HepG2 (cell line): ENCODE data around the gene PLPPR2. TPM values are rescaled to one million over a fixed set of nuclear protein-coding genes. Genes with fewer than 3 reads are reported as not detected.

ENCODE experiments used
- ATF1 ChIP-seq: IDR thresholded peaks from 2 replicates; pipeline ENCODE4 v1.6.1; 2016; ENCODE audit warnings: mild to moderate bottlenecking, control low read depth
- ELF3 ChIP-seq: IDR thresholded peaks from 2 replicates; pipeline ENCODE4 v1.6.1; 2016; ENCODE audit warnings: missing genetic modification reagents, missing compliant biosample characterization
- EP300 ChIP-seq, 3 experiments: sonication (generic) in 1 of 3; formaldehyde crosslinking in 1 of 3; IDR thresholded peaks; 2 replicates each; pipeline versions ENCODE4 v1.5.1 to v1.6.1; 2011 to 2020; ENCODE audit warnings: low read depth in 2 of 3, low read length in 2 of 3, borderline replicate concordance in 1 of 3, improper control_type of control experiment in 1 of 3, mild to moderate bottlenecking in 1 of 3, missing genetic modification reagents in 1 of 3, moderate library complexity in 1 of 3
- GATA4 ChIP-seq: sonication (generic); IDR thresholded peaks from 2 replicates; pipeline ENCODE4 v1.6.1; 2016; ENCODE audit warnings: antibody characterized with exemption, low read depth, borderline replicate concordance
- GTF3A ChIP-seq: sonication (generic); formaldehyde crosslinking; conservative IDR thresholded peaks from 2 replicates; pipeline ENCODE4 v1.4.0; 2020; ENCODE audit warnings: mild to moderate bottlenecking, missing genetic modification reagents
- HNRNPLL ChIP-seq: fragments of 200-400 bp; formaldehyde crosslinking; IDR thresholded peaks from 2 replicates; pipeline ENCODE4 v1.6.1; 2017; ENCODE audit warnings: mild to moderate bottlenecking, low read depth, low read length; ENCODE audit not compliant: poor library complexity, severe bottlenecking
- MEIS2 ChIP-seq: sonication (generic); formaldehyde crosslinking; IDR thresholded peaks from 2 replicates; pipeline ENCODE4 v1.9.0; 2021; ENCODE audit warnings: mild to moderate bottlenecking, missing genetic modification reagents
- NFE2 ChIP-seq: sonication (generic); formaldehyde crosslinking; IDR thresholded peaks from 2 replicates; pipeline ENCODE4 v1.4.0; 2020; ENCODE audit warnings: missing genetic modification reagents
- POLR2AphosphoS5 ChIP-seq: IDR thresholded peaks from 2 replicates; pipeline ENCODE4 v1.6.1; 2012; ENCODE audit warnings: low read depth, low read length
- SIN3A ChIP-seq: IDR thresholded peaks from 2 replicates; pipeline ENCODE4 v1.6.1; 2011; ENCODE audit warnings: low read depth, mild to moderate bottlenecking, control low read depth, low read length, borderline replicate concordance
- TEAD3 ChIP-seq: optimal IDR thresholded peaks from 2 replicates; pipeline ENCODE3; 2016; ENCODE audit warnings: borderline replicate concordance
- XBP1 ChIP-seq: sonication (generic); formaldehyde crosslinking; IDR thresholded peaks from 2 replicates; pipeline ENCODE4 v1.5.0; 2020; ENCODE audit warnings: missing genetic modification reagents
- ZKSCAN1 ChIP-seq: fragments of 150-350 bp; IDR thresholded peaks from 2 replicates; pipeline ENCODE4 v1.6.1; 2014; ENCODE audit warnings: low read length
- ZNF335 ChIP-seq: sonication (generic); formaldehyde crosslinking; IDR thresholded peaks from 2 replicates; pipeline ENCODE4 v1.4.0; 2020; ENCODE audit warnings: missing genetic modification reagents
- ZNF75D ChIP-seq: sonication (generic); formaldehyde crosslinking; IDR thresholded peaks from 2 replicates; pipeline ENCODE4 v1.8.1; 2023; ENCODE audit warnings: missing genetic modification reagents, mild to moderate bottlenecking, borderline replicate concordance
- ZNF780A ChIP-seq: sonication (generic); formaldehyde crosslinking; IDR thresholded peaks from 2 replicates; pipeline ENCODE4 v1.8.0; 2022; ENCODE audit warnings: mild to moderate bottlenecking, missing genetic modification reagents, moderate library complexity
- ZNF839 ChIP-seq: sonication (generic); formaldehyde crosslinking; IDR thresholded peaks from 2 replicates; pipeline ENCODE4 v1.4.0; 2020; ENCODE audit warnings: missing genetic modification reagents, mild to moderate bottlenecking, borderline replicate concordance
- ZNF850 ChIP-seq: sonication (generic); formaldehyde crosslinking; conservative IDR thresholded peaks from 2 replicates; pipeline ENCODE4 v1.9.0; 2021; ENCODE audit warnings: mild to moderate bottlenecking, missing genetic modification reagents
- polyA plus RNA-seq, 8 experiments: library from polyadenylated mRNA; depleted of rRNA in 3 of 8; stranded (reverse) in 7 of 8; unstranded in 1 of 8; fragments of >200 nt; fragmentation: Illumina TruSeq in 4 of 8; extraction: Trizol in 4 of 8; gene quantifications; 2 replicates each; pipeline versions ENCODE4 v1.2.1 to v1.2.3, GENCODE V29; 2011 to 2016; ENCODE audit warnings: low read depth in 4 of 8, missing spikeins in 1 of 8, mixed read lengths in 1 of 8; ENCODE audit not compliant: insufficient read depth in 1 of 8
- total RNA-seq, 5 experiments: library from RNA; depleted of rRNA; stranded (reverse); fragments of >200 nt; fragmentation: Illumina TruSeq; extraction: Trizol; gene quantifications; 2 replicates each; pipeline ENCODE4 v1.2.3, GENCODE V29; 2016; ENCODE audit warnings: low read depth in 1 of 5
- TF ChIP-seq, protein P1 (sequence below): sonication (generic); formaldehyde crosslinking; IDR thresholded peaks from 2 replicates; pipeline ENCODE4 v1.8.1; 2023; ENCODE audit warnings: mild to moderate bottlenecking, missing genetic modification reagents
- TF ChIP-seq, protein P2 (sequence below): sonication (generic); formaldehyde crosslinking; conservative IDR thresholded peaks from 2 replicates; pipeline ENCODE4 v1.4.0; 2020; ENCODE audit warnings: missing genetic modification reagents
- TF ChIP-seq, protein P3 (sequence below): sonication (generic); formaldehyde crosslinking; IDR thresholded peaks from 2 replicates; pipeline ENCODE4 v1.4.0; 2020; ENCODE audit warnings: mild to moderate bottlenecking, missing genetic modification reagents
- TF ChIP-seq, protein P4 (sequence below): sonication (generic); formaldehyde crosslinking; IDR thresholded peaks from 2 replicates; pipeline ENCODE4 v1.8.1; 2023; ENCODE audit warnings: mild to moderate bottlenecking, missing genetic modification reagents, borderline replicate concordance
- TF ChIP-seq, protein P5 (sequence below): sonication (generic); formaldehyde crosslinking; IDR thresholded peaks from 2 replicates; pipeline ENCODE4 v1.4.0; 2020; ENCODE audit warnings: missing genetic modification reagents, borderline replicate concordance

Gene PLPPR2
- total and polyA plus RNA-seq, 2 of the 13 experiments (the other 11 are each of a cell fraction or from before 2014, with no cell fraction given), result 1.5 to 2.1 TPM

DNA sequence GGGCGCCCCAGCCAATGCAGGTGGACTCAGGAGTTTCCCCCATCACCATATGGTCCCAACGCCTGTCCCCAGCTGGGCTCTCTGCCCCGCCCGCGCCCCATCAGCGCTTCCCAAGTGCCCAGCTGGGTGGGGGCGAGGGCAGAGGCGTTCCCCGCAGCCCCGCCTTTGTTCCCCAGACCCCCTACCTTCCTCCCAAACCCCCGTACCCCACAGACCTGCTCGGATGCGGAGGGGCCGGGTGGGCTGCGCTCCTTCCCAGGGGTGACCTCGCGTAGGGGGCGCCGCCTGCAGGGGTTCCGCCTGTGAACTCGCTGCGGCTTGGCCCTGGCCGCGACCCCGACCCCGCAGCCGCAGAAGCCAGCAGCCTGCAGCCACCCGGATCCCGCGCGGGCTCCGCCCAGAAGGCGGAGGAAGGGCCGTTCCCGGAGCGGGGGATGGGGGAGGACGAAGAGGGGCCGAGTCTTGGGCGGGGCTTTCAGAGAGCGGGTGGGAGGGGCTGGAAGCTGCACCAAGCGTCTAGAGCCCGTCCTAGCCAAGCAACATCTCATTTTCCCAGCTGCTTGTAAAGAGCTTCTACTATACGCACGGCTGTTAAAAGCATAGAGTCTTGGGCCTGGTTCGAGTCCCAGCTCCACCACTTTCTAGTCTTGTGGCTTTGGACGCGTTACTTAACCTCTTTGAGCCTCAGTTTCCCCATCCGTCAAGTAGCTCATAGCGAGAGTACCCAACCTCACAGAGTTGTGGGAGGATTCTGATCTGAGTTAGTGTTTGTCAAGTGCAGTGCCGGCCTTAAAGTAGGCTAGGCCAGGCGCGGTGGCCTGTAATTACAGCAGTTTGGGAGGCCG is 15.8 kb upstream of the PLPPR2 start, which contains the start of gene RAB3D (continued):
- TF ChIP-seq ZNF839, result no peak
- TF ChIP-seq, protein P1, sequence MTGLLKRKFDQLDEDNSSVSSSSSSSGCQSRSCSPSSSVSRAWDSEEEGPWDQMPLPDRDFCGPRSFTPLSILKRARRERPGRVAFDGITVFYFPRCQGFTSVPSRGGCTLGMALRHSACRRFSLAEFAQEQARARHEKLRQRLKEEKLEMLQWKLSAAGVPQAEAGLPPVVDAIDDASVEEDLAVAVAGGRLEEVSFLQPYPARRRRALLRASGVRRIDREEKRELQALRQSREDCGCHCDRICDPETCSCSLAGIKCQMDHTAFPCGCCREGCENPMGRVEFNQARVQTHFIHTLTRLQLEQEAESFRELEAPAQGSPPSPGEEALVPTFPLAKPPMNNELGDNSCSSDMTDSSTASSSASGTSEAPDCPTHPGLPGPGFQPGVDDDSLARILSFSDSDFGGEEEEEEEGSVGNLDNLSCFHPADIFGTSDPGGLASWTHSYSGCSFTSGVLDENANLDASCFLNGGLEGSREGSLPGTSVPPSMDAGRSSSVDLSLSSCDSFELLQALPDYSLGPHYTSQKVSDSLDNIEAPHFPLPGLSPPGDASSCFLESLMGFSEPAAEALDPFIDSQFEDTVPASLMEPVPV (CRISPR knock-in tag), result no peak
- TF ChIP-seq ZNF335 (CRISPR knock-in tag), result no peak
- TF ChIP-seq, protein P2, sequence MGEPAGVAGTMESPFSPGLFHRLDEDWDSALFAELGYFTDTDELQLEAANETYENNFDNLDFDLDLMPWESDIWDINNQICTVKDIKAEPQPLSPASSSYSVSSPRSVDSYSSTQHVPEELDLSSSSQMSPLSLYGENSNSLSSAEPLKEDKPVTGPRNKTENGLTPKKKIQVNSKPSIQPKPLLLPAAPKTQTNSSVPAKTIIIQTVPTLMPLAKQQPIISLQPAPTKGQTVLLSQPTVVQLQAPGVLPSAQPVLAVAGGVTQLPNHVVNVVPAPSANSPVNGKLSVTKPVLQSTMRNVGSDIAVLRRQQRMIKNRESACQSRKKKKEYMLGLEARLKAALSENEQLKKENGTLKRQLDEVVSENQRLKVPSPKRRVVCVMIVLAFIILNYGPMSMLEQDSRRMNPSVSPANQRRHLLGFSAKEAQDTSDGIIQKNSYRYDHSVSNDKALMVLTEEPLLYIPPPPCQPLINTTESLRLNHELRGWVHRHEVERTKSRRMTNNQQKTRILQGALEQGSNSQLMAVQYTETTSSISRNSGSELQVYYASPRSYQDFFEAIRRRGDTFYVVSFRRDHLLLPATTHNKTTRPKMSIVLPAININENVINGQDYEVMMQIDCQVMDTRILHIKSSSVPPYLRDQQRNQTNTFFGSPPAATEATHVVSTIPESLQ, result no peak
- TF ChIP-seq SIN3A, result 0 out of 2 replicates have a peak, but pooled peaks have one; percentile 23
- no peak for TF ChIP-seq GTF3A (CRISPR knock-in tag)
- no peak for TF ChIP-seq ZNF850
- TF ChIP-seq, protein P3, sequence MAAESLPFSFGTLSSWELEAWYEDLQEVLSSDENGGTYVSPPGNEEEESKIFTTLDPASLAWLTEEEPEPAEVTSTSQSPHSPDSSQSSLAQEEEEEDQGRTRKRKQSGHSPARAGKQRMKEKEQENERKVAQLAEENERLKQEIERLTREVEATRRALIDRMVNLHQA (CRISPR knock-in tag), result no peak
- TF ChIP-seq TEAD3 (CRISPR knock-in tag), result no peak
- TF ChIP-seq ZKSCAN1, result no peak
- TF ChIP-seq POLR2AphosphoS5, result peak; percentile 43; the same call in 1 of the 2 replicates
- TF ChIP-seq, protein P4, sequence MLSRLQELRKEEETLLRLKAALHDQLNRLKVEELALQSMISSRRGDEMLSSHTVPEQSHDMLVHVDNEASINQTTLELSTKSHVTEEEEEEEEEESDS (CRISPR knock-in tag), result no peak
- peak; percentile 23; the same call in 1 of the 2 replicates for TF ChIP-seq GATA4
- no peak for TF ChIP-seq ELF3 (CRISPR knock-in tag)
- no peak for TF ChIP-seq ZNF780A
- TF ChIP-seq NFE2, result no peak
- TF ChIP-seq XBP1 (CRISPR knock-in tag), result no peak
- TF ChIP-seq, protein P5, sequence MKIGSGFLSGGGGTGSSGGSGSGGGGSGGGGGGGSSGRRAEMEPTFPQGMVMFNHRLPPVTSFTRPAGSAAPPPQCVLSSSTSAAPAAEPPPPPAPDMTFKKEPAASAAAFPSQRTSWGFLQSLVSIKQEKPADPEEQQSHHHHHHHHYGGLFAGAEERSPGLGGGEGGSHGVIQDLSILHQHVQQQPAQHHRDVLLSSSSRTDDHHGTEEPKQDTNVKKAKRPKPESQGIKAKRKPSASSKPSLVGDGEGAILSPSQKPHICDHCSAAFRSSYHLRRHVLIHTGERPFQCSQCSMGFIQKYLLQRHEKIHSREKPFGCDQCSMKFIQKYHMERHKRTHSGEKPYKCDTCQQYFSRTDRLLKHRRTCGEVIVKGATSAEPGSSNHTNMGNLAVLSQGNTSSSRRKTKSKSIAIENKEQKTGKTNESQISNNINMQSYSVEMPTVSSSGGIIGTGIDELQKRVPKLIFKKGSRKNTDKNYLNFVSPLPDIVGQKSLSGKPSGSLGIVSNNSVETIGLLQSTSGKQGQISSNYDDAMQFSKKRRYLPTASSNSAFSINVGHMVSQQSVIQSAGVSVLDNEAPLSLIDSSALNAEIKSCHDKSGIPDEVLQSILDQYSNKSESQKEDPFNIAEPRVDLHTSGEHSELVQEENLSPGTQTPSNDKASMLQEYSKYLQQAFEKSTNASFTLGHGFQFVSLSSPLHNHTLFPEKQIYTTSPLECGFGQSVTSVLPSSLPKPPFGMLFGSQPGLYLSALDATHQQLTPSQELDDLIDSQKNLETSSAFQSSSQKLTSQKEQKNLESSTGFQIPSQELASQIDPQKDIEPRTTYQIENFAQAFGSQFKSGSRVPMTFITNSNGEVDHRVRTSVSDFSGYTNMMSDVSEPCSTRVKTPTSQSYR (CRISPR knock-in tag), result 0 out of 2 replicates have a peak, but pooled peaks have one; percentile 74
- TF ChIP-seq MEIS2 (CRISPR knock-in tag), result no peak
- peak; percentile 71 for TF ChIP-seq HNRNPLL
- no peak for TF ChIP-seq ATF1 (CRISPR knock-in tag)
- no peak for TF ChIP-seq ZNF75D (CRISPR knock-in tag)
- no peak for TF ChIP-seq EP300 (IDR thresholded peaks at IDR 0.05; ENCODE audit: low read depth in 2 of 2, low read length in 2 of 2)
- TF ChIP-seq EP300 (CRISPR knock-in tag; IDR thresholded peaks at IDR 0.05; ENCODE audit: borderline replicate concordance), result no peak
